Nephron progenitor cell (in vitro differentiated cells): ENCODE measurements around the gene HOXA7.
A peak's percentile ranks its signal among the peaks of the same experiment; 100 is the strongest.

ENCODE experiments used
- DNase-seq: peaks from one replicate; pipeline ENCODE4 v3.0.0; 2021
- H3K27ac Mint-ChIP-seq: 2 replicates; pipeline ENCODE4 v1.8.0; 2021; ENCODE audit warnings: mild to moderate bottlenecking, moderate library complexity, mixed read lengths
- H3K27me3 Mint-ChIP-seq: 2 replicates; pipeline ENCODE4 v1.8.0; 2021; ENCODE audit warnings: mild to moderate bottlenecking, low read depth, mixed read lengths; ENCODE audit not compliant: poor library complexity
- H3K36me3 Mint-ChIP-seq: 2 replicates; pipeline ENCODE4 v1.8.0; 2021; ENCODE audit warnings: low read depth, mixed read lengths
- H3K4me1 Mint-ChIP-seq: 2 replicates; pipeline ENCODE4 v1.8.0; 2021; ENCODE audit warnings: mixed read lengths
- H3K4me3 Mint-ChIP-seq: 2 replicates; pipeline ENCODE4 v1.8.0; 2021; ENCODE audit warnings: mild to moderate bottlenecking, moderate library complexity, mixed read lengths
- H3K9me3 Mint-ChIP-seq: 2 replicates; pipeline ENCODE4 v1.8.0; 2021; ENCODE audit warnings: mild to moderate bottlenecking, moderate library complexity, mixed read lengths
- TF ChIP-seq, protein P1 (sequence below): fragments of 200-600 bp; sonication (generic); IDR thresholded peaks from 2 replicates; pipeline ENCODE4 v1.5.0; 2021; ENCODE audit warnings: antibody characterized with exemption

The HOXA7 gene

DNA sequence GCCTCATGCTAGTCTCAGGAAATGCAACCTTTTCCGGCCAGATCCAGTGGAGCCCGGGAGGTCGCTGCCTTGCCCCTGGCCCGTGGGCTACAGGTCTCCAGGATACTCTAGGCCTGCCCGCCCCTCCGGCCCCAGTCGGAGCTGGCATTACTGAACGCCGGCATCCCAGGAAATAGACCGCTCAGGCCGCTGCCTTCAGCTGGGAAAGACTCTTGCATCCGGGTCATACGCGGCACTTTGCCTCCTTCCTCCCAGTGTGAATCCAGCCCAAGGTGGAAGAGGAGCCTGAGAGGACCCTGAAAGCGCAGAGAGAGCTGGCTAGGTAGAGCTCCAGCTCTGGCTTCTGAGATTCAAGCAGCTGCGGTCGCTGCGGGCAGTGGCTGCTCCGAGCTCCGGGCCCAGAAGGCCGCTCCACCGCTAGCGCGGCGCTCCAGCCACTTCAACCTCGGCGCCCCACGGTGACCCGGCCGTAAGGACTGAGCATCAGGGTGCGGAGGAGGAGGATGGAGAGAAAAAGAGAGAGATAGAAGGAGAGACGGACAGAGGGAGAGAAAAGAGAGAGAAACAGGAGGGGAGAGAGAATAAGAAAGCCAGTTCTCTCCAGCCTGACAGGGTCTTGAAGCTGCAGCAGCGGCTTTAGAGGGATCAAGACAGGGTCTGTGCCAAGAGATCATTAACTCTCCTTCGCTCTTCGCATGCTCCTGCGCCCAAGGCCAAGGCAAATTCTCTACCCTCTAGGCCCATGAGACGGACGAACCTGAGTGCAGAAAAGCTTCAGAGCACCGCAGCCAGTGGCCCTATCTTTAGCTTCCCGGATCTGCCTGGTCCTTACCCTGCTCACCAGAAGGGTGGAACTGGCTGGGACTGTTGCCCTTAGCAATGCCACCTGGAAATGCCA lies 19.4 kb upstream of the HOXA7 start:
- Mint-ChIP-seq H3K27ac (peak overlapping the region; percentile 95), H3K4me1 (peaks cover 75% of the 10 kb centered on the region), H3K36me3 (peaks cover 17% of the 10 kb centered on the region), H3K27me3 (peaks cover 41% of the 10 kb centered on the region), H3K9me3 (no peaks in the 10 kb centered on the region), H3K4me3 (peak overlapping the region; percentile 97)
- TF ChIP-seq, protein P1, sequence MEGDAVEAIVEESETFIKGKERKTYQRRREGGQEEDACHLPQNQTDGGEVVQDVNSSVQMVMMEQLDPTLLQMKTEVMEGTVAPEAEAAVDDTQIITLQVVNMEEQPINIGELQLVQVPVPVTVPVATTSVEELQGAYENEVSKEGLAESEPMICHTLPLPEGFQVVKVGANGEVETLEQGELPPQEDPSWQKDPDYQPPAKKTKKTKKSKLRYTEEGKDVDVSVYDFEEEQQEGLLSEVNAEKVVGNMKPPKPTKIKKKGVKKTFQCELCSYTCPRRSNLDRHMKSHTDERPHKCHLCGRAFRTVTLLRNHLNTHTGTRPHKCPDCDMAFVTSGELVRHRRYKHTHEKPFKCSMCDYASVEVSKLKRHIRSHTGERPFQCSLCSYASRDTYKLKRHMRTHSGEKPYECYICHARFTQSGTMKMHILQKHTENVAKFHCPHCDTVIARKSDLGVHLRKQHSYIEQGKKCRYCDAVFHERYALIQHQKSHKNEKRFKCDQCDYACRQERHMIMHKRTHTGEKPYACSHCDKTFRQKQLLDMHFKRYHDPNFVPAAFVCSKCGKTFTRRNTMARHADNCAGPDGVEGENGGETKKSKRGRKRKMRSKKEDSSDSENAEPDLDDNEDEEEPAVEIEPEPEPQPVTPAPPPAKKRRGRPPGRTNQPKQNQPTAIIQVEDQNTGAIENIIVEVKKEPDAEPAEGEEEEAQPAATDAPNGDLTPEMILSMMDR, result no peak
- DNase-seq, result peak; percentile 48

DNA sequence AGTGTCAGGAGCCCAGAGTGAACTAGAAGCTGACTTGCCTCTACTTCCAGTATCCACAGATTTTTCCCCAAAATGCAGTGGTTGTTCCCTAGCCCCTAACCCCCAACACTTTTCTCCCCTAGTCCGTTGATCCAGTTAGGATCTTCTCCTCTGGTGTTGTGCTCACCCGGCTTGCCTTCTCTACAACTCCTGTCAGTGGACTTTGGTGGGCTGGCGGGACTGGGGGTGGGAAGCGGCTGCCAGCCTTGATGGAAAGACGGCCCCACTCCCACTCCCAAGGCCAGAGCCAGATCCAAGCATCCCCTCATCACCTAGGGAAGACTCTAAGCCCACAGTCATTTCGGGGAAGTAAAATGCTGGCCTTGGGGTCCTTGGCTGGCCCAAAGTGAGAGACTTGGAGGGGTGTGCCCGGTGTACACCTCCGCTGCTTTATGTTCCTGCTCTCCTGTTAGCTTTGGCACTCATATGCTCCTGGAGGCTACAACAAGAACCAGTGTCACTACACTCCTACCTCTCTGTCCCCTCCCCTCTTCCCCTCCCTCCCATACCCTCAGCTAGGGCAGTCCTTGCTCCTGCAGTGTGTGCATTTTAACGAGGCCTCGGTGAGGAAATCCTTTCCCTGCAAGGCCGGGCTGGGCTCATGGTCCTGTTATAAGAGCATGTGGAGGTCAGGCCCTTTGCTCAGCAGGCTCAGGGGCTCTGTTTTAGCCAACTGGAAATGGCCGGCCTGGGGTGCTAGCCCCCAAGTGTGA lies 18.6 kb upstream of the HOXA7 start:
- Mint-ChIP-seq H3K27me3 (peaks cover 41% of the 10 kb centered on the region), H3K36me3 (peaks cover 25% of the 10 kb centered on the region), H3K4me1 (peaks cover 75% of the 10 kb centered on the region), H3K27ac (peak overlapping the region; percentile 95), H3K9me3 (no peaks in the 10 kb centered on the region), H3K4me3 (peak overlapping the region; percentile 97)
- DNase-seq, result peak; percentile 36
- TF ChIP-seq, protein P1, result no peak

DNA sequence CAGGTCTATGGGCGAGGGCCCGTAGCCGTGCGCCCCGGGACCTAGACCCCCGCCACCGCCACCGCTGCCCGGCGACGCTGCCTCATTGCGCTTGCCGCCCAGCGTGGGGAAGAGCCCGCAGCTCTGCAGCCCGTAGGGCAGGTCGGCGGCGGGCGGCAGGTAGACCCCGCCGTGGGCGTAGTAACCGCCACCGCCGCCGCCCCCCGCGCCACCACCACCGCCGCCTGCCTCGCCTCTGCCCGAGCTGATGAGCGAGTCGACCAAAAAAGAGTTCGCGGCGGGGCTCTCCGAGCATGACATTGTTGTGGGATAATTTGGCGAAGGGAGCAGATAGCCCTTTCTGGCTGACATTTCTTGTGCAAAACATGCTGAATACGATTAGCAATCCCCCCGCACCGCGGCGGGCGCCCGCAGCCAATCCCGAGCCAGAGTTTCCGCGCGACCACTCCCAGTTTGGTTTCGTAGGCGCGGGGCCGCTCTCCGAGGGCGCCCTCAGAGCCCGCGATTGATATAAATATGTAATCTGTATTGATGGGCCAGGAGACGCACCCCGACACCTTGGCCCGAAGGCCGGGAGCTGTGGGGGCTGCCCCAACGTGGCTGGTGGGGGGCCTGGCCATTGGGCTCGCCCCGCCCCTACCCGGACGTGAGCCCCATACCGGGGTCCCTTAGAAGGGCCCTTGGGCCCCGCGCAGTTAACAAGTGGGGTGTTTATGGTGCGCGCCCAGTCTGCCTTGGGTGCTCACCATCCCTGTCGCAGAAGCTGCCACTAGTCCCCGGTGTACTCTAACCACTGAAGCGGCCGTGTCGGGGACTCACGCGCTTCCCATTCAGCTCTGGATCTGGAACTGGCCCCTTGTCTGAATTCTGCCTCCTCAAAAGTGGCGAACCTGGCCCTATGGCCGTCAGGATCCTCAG lies 17.7 kb upstream of the HOXA7 start, which contains the start of gene HOXA10:
Gene HOXA10, minus strand, starts transcription at position 365 of the 918 bp plus-strand sequence. Its CDS starts 14 bp downstream, at position 351.
- Mint-ChIP-seq H3K4me3 (peak within 1 kb of the TSS; percentile 97), H3K27ac (peak within 1 kb of the TSS; percentile 95), H3K27me3 (peaks cover 34% of the 10 kb centered on the region), H3K9me3 (no peaks in the 10 kb centered on the region), H3K4me1 (peaks cover 67% of the 10 kb centered on the region), H3K36me3 (peaks cover 26% of the 10 kb centered on the region)
- TF ChIP-seq, protein P1, result no peak
- peak; percentile 74 for DNase-seq

DNA sequence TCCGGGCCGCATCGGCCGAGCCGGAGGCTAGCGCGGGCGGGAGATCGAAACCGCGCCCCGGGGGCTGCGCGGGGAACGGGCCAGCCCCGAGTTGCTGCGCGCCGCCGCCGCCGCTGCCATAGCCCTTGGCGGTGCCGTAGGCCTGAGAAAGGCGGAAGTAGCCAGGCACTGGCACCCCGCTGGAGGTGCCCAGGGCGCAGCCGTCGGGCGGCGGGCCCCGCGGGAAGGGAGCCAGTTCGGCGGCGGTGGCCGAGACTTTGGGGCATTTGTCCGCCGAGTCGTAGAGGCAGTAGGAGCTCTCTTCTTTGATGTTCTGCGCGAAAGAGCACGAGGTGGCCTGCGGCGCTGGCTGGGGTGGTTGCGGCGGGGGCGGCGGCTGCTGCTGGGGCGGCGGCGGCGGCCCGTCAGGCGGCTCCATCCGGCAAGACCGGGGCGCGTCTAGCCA lies 17.1 kb upstream of the HOXA7 start:
- Mint-ChIP-seq H3K27me3 (peaks cover 30% of the 10 kb centered on the region), H3K36me3 (peaks cover 32% of the 10 kb centered on the region), H3K4me1 (peaks cover 60% of the 10 kb centered on the region), H3K9me3 (no peaks in the 10 kb centered on the region), H3K4me3 (peak overlapping the region; percentile 56), H3K27ac (no peak overlapping the region)
- DNase-seq, result peak; percentile 33
- TF ChIP-seq, protein P1, result no peak

DNA sequence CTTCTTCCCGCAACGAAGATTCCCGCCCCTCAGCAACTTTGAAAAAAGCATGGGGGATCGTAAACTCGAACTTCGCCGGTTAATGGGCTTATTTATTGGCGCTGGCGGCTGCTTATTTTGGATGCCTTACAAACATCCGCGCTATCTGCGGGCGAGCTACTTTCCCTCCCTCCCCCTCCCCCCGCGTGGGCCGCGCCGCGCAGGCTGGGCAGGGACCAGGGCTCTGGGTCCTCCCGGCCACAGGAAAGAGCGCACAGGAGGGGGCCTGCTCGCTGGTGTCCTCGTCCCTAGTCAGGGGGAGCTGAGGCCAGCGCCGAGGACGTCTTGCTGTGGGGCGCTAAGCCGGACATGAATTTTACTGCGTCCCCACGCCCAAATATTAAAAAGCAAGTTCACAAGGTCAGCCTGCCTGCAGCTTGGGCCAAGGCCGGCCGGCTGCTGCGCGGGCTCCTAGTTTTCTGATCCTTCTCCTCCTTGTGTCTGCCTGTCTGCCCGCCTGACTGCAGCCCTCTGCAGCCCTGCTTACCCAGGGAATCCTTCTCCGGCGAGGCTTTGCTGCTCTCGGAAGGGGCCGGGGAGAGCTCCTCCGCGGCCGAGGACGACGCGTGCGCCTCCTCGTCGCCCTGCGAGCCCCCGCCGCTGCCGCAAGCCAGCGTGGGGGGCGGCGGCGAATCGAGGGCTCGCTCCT lies 16.5 kb upstream of the HOXA7 start:
- Mint-ChIP-seq H3K27me3 (peaks cover 26% of the 10 kb centered on the region), H3K36me3 (peaks cover 38% of the 10 kb centered on the region), H3K9me3 (no peaks in the 10 kb centered on the region), H3K4me1 (peaks cover 57% of the 10 kb centered on the region), H3K4me3 (peak overlapping the region; percentile 97), H3K27ac (peak overlapping the region; percentile 100)
- peak; percentile 69 for DNase-seq
- TF ChIP-seq, protein P1, result no peak
